ENCODE data around the gene ARL14EPL. TPM values are rescaled to one million over a fixed set of nuclear protein-coding genes. Genes with fewer than 3 reads are reported as not detected.

Gene ARL14EPL
- total and polyA plus RNA-seq, 2 donors (not counting 3 experiments of a cell fraction or from before 2014, with no cell fraction given) = 0.10 to 0.58 TPM

DNA sequence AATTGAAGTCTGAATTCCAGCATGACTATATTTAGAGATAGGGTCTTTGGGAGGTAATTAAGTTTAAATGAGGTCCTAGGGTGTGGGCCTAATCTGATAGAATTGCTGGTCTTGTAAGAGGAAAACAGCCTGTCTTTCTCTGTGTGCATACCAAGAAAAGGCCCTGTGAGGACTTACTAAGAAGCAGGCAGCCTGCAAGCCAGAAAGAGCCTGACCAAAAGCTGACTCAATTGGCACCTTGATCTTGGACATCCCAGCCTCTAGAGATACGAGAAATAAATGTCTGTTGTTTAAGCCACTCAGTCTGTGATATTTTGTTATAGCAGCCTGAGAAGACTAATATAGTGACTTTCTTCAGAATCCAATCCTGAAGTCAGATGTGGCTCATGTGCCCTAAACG is 14.6 kb downstream of the ARL14EPL start:
- POLR2A ChIA-PET = no interaction called here
- dilution Hi-C loops (cut with MboI; ENCODE audit: extremely low pct_ligation_motif_present, low sequenced_read_pairs) = no loop called here

More for the DNA sequence above, 14.6 kb downstream of the ARL14EPL start:
- H3K4me2 ChIP-seq (ENCODE audit: insufficient read depth, low read length) = no peak overlapping the region
- no peak overlapping the region for H3K9ac ChIP-seq (replicated peaks; ENCODE audit: extremely low read depth, insufficient read depth, low read length)
- peaks cover 0 to 2% of the 10 kb centered on the region in 2 experiments for H3K27me3 ChIP-seq (ENCODE audit: control insufficient read depth in 2 of 2, insufficient read depth in 2 of 2, low read length in 2 of 2)
- FAIRE-seq (no peak), DNase-seq (ENCODE audit: low read depth, low spot score) (no peak)
- no peaks in the 10 kb centered on the region for H3K4me1 ChIP-seq (ENCODE audit: control insufficient read depth, extremely low read depth, insufficient read depth, low read length)
- no peak overlapping the region for H3K27ac ChIP-seq (ENCODE audit: insufficient read depth, low read depth, low read length)
- no peaks in the 10 kb centered on the region for H3K9me1 ChIP-seq (replicated peaks; ENCODE audit: control insufficient read depth, extremely low read depth, insufficient read depth, low read length)
- intact Hi-C loops (cut with micrococcal nuclease) = no loop called here
- CTCF ChIA-PET = no interaction called here
- H3K79me2 ChIP-seq (ENCODE audit: control insufficient read depth, insufficient read depth, low read length) = no peaks in the 10 kb centered on the region
- H3K9me3 ChIP-seq (replicated peaks; ENCODE audit: control insufficient read depth, insufficient read depth, low read length) = no peaks in the 10 kb centered on the region
- H3K4me3 ChIP-seq (replicated peaks in 1 of 3; ENCODE audit: insufficient read depth in 1 of 3, low read depth in 1 of 3, low read length in 3 of 3) = no peak overlapping the region
- no TSS peak for BruUV-seq (replicated peaks)
- TF ChIP-seq GATA2 (IDR thresholded peaks at IDR 0.05; ENCODE audit: insufficient read depth, insufficient read length, low read depth, low read length) = no peak
- TF ChIP-seq EZH2 (IDR thresholded peaks at IDR 0.05; ENCODE audit: borderline replicate concordance, low read depth, low read length, severe bottlenecking) = no peak
- TF ChIP-seq POLR2A (IDR thresholded peaks at IDR 0.05; ENCODE audit: low read depth, low read length) = no peak
- TF ChIP-seq JUN (IDR thresholded peaks at IDR 0.05; ENCODE audit: borderline replicate concordance, insufficient read depth, insufficient read length, low read depth) = no peak
- no peak for TF ChIP-seq MAX (IDR thresholded peaks at IDR 0.05; ENCODE audit: insufficient read depth, insufficient read length)
- no peak for TF ChIP-seq CTCF (IDR thresholded peaks at IDR 0.05; ENCODE audit: extremely low read depth in 1 of 2, insufficient read depth in 1 of 2, low read depth in 1 of 2, low read length in 2 of 2)
- no peak for TF ChIP-seq FOS (IDR thresholded peaks at IDR 0.05; ENCODE audit: borderline replicate concordance, insufficient read depth, low read length)
- no peak for TF ChIP-seq MYC (IDR thresholded peaks at IDR 0.05; ENCODE audit: low read depth, low read length)
- TF ChIP-seq POLR2AphosphoS5 (IDR thresholded peaks at IDR 0.05; ENCODE audit: insufficient read depth, low read depth, low read length) = no peak
- no peak overlapping the region for H2AFZ ChIP-seq (ENCODE audit: low read depth, low read length)
- H4K20me1 ChIP-seq (replicated peaks; ENCODE audit: control insufficient read depth, extremely low read depth, insufficient read depth, low read length) = no peaks in the 10 kb centered on the region
- H3K36me3 ChIP-seq (ENCODE audit: control insufficient read depth in 2 of 2, extremely low read depth in 1 of 2, insufficient read depth in 2 of 2, low read length in 2 of 2) = no peaks in the 10 kb centered on the region
